ENCODE results near the gene NFIX.

Gene NFIX

GRCh38 chr19:13074378-13074777 lies 79.1 kb downstream of the NFIX start:
- no peak for DNase-seq (ENCODE audit: low spot score)

DNA sequence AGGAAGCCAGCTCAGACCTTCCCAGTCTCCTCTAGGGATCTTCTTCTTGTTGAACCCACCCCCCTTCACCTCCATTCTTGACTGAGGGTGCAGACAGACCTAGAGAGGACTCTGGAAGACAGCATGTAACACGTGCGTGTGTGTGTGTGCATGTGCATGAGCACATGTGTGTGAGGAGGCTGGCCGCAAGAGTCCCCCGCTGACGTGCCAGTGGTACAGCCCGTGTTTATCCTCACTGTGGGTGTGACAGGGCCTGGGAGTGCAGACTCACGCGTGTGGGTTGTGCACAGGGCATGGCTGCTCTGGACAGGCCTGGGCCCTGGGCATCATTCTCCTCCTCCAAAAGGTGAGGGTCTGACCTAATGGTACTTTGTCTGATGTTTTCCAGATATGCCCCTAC lies 81.0 kb downstream of the NFIX start:
- DNase-seq (ENCODE audit: low spot score): no peak

- no peak for DNase-seq (ENCODE audit: low spot score)
These were observed 81.5 kb downstream of the NFIX start for GRCh38 chr19:13076787-13077186.

GRCh38 chr19:13077240-13077639 lies 82.0 kb downstream of the NFIX start:
- DNase-seq (ENCODE audit: low spot score): no peak

DNA sequence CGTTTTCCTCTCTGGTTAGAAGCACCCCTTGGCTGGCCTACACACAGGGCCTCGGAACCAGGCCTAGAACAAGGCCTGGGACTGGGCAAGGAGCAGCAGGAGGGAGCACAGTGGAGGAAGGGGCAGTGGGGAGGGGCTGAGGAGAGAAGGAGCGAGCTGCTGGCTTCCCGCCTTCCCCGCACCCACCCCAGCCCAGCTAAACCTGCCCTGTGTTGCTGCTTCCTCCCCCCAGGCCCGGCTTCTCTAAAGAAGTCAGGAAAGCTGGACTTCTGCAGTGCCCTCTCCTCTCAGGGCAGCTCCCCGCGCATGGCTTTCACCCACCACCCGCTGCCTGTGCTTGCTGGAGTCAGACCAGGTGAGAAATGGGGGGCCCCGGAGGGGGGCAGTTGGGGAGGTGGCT lies 83.1 kb downstream of the NFIX start:
- DNase-seq (ENCODE audit: low spot score): no peak

DNA sequence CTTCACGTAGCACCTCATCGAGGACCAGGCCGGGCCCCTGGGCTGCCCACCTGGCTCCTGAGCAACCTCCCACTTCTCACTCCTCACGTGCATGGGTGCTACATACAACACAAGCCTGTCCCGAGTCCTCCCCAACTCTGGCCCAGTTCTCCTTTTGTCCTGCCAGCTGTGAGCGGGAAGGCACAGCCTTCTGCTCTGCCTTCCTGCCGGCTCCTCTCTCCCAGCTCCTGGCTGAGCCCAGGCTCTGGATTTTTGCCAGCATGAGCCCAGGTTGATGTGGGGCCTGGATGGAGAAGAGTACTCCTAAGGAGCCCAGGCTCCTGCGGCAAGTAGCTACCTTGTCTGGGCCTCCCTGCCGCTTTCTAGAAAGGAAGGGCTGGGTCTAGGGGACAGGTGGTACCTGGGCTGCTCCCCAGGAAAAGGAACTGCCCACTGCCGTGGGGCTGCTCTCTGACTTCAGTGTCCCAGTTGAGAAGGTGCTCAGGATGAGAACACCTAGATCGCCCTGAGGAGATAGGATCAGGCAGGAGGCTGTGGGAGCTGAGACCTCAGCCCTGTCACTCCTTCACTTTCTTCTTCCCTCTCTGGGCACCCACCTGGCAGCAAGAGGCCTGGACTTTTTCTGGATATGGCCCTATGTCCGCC lies 83.7 kb downstream of the NFIX start:
- no peak for DNase-seq (ENCODE audit: low spot score)

DNA sequence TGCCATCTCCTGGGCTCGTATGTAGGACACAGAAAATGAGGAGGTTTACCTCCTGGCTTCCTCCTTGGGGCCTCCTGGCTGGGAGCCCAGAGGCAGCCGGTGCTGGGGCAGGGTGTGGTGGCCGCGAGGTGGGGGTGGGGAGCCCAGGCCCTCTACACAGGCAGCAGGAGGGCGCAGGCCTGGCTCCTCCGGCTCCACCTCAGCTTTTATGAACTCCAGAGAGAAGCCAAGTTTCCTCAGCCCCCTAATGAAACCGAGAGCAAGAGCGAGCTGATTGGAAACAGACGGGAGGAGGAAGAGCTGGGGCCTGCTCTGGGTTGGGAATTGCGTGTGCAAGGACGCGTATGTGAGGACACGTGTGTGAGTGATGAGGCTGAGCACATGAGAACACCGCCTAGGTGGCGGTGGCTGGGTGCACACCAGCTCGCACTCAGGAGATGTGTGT lies 84.3 kb downstream of the NFIX start:
- DNase-seq (ENCODE audit: low spot score): no peak

DNA sequence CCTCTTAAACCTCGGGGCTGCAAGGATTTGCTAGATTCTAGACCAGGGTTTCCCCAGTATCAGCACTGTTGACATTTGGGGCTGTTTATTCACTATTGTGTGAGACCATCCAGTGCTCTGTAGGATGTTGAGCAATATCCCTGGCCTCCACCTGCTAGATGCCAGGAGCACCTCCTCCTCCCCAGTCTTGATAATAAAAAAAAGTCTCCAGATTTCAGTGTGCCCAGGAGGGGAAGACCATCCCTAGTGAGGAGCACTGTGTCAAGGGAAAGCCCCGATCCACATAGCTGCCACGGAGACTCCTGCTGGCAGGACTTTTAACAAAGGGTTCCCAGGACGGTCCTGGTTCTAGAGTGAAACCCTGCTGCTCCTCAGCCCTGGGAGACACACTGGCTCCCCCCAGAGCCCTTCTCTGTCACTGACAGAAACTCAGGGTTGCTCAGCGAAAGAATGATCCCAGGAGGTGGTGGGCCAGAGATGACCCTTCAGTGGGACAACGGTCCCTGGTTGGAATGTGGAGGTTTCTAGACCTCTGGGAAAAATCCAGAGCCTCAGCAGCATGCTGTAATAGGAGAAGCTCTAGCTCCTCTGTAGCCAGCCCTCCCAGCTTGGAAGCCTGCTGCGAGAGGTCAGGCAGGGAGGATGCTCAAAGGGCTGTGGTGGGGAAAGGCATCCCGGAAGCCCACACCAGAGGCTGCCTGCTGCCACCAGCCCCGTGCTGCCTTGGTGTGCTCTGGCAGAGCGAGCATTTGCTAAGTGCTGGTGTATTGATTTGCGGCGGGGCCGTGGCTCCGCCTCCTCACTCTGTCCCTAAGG lies 87.1 kb downstream of the NFIX start:
- peak; percentile 45 for DNase-seq (ENCODE audit: low spot score)

DNA sequence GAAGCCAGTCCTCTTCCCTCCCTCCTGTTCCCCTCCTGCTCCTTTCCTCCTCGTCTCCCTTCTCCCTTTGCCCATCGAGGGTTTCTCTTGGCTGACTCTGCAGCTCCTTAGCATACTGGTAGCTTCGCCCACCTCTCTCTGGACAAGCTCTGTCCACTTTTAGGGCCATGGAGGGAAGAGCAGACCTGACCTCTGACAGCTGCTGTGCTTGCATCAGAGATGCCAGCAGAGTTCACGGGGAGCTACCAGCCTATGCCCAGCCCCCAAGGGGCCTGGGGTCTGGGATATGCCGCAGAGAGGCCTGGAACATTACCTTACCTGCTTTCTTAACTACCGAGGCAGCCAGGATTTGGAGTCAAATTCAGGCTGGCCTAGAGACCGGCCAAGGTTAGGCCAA lies 87.7 kb downstream of the NFIX start:
- DNase-seq (ENCODE audit: low spot score): no peak

DNA sequence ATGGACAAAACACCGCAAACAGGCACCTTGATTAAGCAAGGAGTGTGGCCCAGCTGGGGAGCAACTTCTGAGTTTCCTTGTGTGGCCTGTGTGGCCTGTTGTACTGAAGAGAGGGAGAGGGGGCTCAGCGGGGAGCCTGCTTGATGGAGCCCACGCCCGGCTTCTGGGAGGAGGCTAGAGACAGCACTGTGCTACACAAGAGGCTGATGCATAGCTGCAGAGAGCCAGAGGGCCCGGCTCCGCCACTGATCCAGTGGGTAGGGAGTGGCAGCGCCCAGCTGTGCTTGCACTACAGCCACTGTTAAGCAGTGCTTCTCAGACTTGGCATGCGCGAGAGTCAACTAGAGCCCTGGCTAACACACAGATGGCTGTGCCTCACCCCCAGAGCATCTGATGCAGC lies 88.4 kb downstream of the NFIX start:
- DNase-seq (ENCODE audit: low spot score): peak; percentile 70

GRCh38 chr19:13085666-13086065 lies 90.4 kb downstream of the NFIX start:
- DNase-seq (ENCODE audit: low spot score): peak; percentile 25

DNA sequence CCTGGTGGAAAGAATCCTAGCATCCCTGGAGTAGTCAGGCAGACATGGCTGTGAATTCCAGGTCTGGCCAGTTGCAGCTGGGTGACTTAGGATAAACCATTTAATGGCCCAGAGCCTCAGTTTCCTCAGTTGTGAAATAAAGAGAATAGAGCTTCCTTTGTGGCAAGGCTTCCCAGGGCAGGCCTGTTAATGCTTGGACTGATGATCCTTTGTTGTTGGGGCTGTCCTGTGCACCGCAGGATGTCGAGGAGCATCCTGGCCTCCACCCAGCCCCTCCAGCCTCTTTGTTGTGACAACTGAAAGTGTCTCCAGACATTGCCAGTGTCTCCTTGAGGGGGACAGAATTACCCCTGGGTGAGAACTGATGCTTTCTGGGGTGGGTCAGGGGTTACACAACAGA lies 91.1 kb downstream of the NFIX start:
- peak; percentile 42 for DNase-seq (ENCODE audit: low spot score)

DNA sequence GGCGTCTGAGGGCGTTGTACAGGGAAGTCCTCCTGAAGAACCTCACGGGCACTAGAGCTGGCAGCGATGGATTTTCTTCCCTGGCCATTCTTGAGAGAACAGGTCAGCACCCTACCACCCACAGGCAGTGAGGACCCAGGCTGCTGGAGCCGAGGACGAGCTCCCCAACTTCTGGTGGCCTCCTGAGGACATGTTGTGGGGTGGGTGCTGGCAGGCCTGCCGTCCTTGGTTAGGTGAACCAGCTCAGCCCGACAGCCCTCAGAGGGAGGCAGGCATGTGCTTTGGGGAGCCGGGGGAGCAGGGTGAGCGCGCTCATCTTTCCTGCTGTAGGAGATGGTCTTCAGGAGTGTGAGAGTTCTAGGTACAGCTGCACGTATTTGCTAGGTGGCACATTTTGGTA lies 92.0 kb downstream of the NFIX start:
- DNase-seq (ENCODE audit: low spot score): no peak

GRCh38 chr19:13087795-13088537 lies 92.7 kb downstream of the NFIX start:
- no peak for DNase-seq (ENCODE audit: low spot score)

DNA sequence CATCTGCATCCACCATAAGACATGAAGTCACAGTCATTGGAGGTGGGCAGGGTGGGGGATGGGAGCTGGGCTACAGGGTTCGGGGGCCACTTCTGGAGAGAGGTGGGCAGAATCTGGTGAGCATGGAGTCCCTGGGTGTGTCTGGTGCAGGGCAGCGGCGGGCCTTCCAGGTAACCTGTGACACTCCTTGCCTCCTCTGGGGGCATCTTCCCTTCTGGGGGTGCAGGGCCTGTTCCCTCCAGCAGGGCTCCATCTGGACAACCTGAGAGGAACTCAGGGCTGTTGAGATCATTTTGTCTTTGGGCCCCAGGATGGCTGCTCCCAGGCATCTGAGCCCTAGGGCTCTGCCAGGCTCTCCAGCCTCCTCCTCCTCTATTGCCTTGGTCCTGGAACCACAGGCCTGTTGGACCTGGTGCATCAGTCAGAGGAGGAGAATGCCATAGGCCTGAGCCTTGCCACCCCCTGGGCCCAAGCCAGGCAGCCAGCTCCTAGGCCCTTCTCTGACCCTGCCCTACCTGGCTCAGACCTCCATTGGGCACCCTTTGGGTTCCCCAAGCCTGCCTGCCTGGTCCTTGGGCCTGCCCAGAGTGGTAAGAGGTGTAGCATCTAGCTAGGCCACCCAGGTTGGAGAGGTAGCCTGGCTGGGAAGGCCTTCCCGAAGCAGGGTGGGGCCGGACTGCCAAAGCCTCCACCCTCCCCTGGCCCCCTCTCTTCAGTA lies 94.0 kb downstream of the NFIX start:
- no peak for DNase-seq (ENCODE audit: low spot score)

DNA sequence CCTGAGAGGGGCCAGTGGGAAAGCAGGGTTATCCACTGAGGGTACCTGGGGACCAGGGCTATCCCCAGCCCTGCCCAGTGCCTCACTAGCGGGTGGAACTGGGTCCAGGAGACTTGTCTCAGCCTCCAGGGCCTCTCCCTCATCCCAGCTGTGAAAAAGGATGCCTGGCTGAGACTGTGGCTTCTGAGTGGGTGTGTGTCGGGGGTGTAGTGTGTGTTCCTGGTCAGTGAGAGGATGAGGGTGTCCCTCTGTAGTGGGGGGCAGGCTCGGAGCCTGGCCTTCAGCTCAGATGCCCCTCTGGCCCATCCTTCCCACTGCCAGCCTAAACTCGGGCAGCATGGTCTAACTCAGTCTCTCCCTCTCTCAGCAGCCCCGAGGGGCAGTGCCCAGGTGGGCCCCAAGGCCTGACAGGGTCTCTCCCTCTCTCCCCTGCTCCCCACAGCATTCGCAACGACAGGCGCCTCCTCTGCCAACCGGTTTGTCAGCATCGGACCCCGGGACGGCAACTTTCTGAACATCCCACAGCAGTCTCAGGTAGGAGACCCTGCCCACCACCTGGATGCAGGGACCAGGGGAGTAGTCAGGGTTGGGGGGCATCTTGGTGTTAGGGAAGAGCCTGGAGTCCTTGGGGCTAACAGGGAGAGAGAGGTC lies 94.7 kb downstream of the NFIX start:
- no peak for DNase-seq (ENCODE audit: low spot score)

GRCh38 chr19:13090511-13091231 lies 95.4 kb downstream of the NFIX start:
- DNase-seq (ENCODE audit: low spot score): no peak

- DNase-seq (ENCODE audit: low spot score): peak; percentile 95
These were observed 96.3 kb downstream of the NFIX start for GRCh38 chr19:13091400-13092157.

DNA sequence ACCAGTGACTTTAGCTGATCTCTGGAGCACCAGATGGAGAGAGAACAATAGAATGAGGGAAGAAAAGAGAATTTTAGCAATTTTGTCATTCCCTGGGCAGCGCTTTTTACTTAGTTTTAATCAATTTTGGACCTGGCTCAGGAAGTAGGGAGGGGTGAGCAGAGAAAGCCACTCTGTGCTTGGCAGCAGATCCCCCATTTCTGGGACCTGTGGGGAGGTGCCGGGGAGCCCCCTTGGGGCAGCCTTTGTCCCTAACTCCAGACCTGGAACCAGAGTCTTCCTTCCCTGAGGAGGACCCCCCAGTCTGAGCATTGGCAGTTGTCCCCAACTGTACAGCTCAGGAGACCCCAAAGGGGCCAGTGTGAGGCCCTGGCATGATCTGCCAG lies 96.9 kb downstream of the NFIX start:
- DNase-seq (ENCODE audit: low spot score): no peak

- no peak for DNase-seq (ENCODE audit: low spot score)
These were observed 97.4 kb downstream of the NFIX start for GRCh38 chr19:13092606-13093235.

All from globus pallidus (tissue), 1 donor.